ENCODE results near the gene G6PC2. TPM values are rescaled to one million over a fixed set of nuclear protein-coding genes. Genes with fewer than 3 reads are reported as not detected.
"Not testable (repeated sequence)": the region's sequence is repeated elsewhere in the genome, so short reads cannot be mapped to it uniquely, and the experiment has no call there.

G6PC2 gene
- total RNA-seq, 1 experiment from 2014 or later: not detected

- peaks cover 5% of the 10 kb centered on the region for H3K4me1 Mint-ChIP-seq (ENCODE audit: insufficient read depth, unreplicated experiment)
- BruUV-seq (replicated peaks): no TSS peak
- TF ChIP-seq, protein P1, sequence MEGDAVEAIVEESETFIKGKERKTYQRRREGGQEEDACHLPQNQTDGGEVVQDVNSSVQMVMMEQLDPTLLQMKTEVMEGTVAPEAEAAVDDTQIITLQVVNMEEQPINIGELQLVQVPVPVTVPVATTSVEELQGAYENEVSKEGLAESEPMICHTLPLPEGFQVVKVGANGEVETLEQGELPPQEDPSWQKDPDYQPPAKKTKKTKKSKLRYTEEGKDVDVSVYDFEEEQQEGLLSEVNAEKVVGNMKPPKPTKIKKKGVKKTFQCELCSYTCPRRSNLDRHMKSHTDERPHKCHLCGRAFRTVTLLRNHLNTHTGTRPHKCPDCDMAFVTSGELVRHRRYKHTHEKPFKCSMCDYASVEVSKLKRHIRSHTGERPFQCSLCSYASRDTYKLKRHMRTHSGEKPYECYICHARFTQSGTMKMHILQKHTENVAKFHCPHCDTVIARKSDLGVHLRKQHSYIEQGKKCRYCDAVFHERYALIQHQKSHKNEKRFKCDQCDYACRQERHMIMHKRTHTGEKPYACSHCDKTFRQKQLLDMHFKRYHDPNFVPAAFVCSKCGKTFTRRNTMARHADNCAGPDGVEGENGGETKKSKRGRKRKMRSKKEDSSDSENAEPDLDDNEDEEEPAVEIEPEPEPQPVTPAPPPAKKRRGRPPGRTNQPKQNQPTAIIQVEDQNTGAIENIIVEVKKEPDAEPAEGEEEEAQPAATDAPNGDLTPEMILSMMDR (IDR thresholded peaks at IDR 0.05; ENCODE audit: unreplicated experiment): no peak
- intact Hi-C loops (cut with micrococcal nuclease): no loop called here
- H3K27me3 Mint-ChIP-seq (ENCODE audit: insufficient read depth, unreplicated experiment): peaks cover 28% of the 10 kb centered on the region
- H3K9me3 Mint-ChIP-seq (ENCODE audit: unreplicated experiment): no peaks in the 10 kb centered on the region
- ChIA-PET POLR2A (interaction anchor here (0.5 kb wide), 1 partner anchor 1191 kb away, joined by 3 read pairs; no protein-coding TSS in a partner anchor), CTCF (no interaction called here)
- H3K4me3 Mint-ChIP-seq (ENCODE audit: unreplicated experiment): no peak overlapping the region
- no peak for DNase-seq (ENCODE audit: unreplicated experiment)
- no peaks in the 10 kb centered on the region for H3K36me3 Mint-ChIP-seq (ENCODE audit: insufficient read depth, unreplicated experiment)
- H3K27ac Mint-ChIP-seq (ENCODE audit: low read depth, unreplicated experiment): no peak overlapping the region
Observed at GRCh38 chr2:168930242-168930641, 29.2 kb downstream of the G6PC2 start.

DNA sequence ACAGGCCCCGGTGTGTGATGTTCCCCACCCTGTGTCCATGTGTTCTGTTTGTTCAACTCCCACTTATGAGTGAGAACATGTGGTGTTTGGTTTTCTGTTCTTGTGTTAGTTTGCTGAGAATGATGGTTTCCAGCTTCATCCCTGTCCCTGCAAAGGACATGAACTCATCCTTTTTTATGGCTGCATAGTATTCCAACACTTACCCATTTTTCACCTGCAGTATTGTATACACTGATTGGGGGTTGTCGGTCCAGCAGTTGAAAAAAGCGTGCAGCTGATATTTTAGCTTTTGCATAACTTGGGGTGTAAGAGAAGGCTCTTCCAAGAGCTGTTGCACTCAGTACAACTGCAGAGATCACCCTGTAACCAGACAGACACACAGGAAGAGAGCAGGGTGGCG lies 31.1 kb downstream of the G6PC2 start:
- peaks cover 25% of the 10 kb centered on the region for H3K27me3 Mint-ChIP-seq (ENCODE audit: insufficient read depth, unreplicated experiment)
- H3K4me3 Mint-ChIP-seq (ENCODE audit: unreplicated experiment); DNase-seq (ENCODE audit: unreplicated experiment); H3K36me3 Mint-ChIP-seq (ENCODE audit: insufficient read depth, unreplicated experiment); intact Hi-C loops (cut with micrococcal nuclease); POLR2A ChIA-PET; H3K9me3 Mint-ChIP-seq (ENCODE audit: unreplicated experiment); BruUV-seq (replicated peaks); H3K27ac Mint-ChIP-seq (ENCODE audit: low read depth, unreplicated experiment): not testable (repeated sequence)
- CTCF ChIA-PET: interaction anchor here (1.6 kb wide), 2 partner anchors 11 kb away, joined by 8 to 9 read pairs; no protein-coding TSS in a partner anchor
- H3K4me1 Mint-ChIP-seq (ENCODE audit: insufficient read depth, unreplicated experiment): peaks cover 12% of the 10 kb centered on the region

GRCh38 chr2:168934826-168935225 lies 33.7 kb downstream of the G6PC2 start:
- CTCF ChIA-PET: interaction anchor here (0.5 kb wide), 1 partner anchor 161 kb away, joined by 3 read pairs; no protein-coding TSS in a partner anchor
- H3K27ac Mint-ChIP-seq (ENCODE audit: low read depth, unreplicated experiment): no peak overlapping the region
- BruUV-seq (replicated peaks): no TSS peak

DNA sequence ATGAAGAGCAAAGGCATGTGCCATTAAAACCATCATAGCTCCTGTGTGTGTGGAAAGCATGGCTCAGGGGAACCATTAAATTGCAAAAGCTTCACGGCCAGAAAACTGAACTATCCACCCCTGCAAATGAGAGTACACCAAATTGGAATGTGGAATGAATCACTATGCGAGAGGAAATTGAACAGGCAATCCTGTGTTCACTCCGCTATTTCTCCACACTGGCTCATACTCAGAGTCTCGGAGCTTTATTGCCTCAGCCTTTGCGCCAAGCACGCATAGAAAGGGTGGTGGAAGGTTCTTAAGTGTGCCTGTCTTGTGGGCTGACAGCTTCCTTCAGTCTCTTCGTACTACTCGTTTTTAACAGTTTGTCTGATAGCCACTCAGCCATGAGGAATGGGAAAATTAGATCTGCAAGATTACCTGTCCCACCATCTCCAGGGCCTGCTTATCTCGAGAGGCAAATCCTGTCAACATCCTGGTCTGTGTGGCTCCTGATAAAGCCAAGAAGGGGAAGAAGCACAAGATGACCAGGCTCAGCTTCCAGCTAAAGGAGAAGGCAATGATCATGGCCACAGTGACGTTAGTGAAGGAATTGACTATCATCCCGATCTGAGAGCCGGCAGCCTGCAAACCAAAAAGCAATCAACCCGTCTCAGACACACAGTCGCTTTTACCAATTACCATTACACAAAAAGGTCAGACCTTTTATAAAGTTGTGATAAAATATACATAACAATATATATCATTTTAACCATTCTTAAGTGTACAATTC lies 34.9 kb downstream of the G6PC2 start:
- intact Hi-C loops (cut with micrococcal nuclease): no loop called here
- peak; percentile 82 for DNase-seq (ENCODE audit: unreplicated experiment)
- no peaks in the 10 kb centered on the region for H3K9me3 Mint-ChIP-seq (ENCODE audit: unreplicated experiment)
- no peak overlapping the region for H3K4me3 Mint-ChIP-seq (ENCODE audit: unreplicated experiment)
- TF ChIP-seq, protein P1 (IDR thresholded peaks at IDR 0.05; ENCODE audit: unreplicated experiment): no peak
- CTCF ChIA-PET: interaction anchor here (0.6 to 1.5 kb wide), 7 partner anchors 15 to 832 kb away, joined by 3 to 5 read pairs (median 4); no protein-coding TSS in a partner anchor
- no peaks in the 10 kb centered on the region for H3K36me3 Mint-ChIP-seq (ENCODE audit: insufficient read depth, unreplicated experiment)
- H3K27me3 Mint-ChIP-seq (ENCODE audit: insufficient read depth, unreplicated experiment): no peaks in the 10 kb centered on the region
- POLR2A ChIA-PET: interaction anchor here (0.7 to 1.3 kb wide), 4 partner anchors 8 to 23 kb away, joined by 3 read pairs; no protein-coding TSS in a partner anchor
- H3K4me1 Mint-ChIP-seq (ENCODE audit: insufficient read depth, unreplicated experiment): peaks cover 12% of the 10 kb centered on the region
- H3K27ac Mint-ChIP-seq (ENCODE audit: low read depth, unreplicated experiment): no peak overlapping the region
- no TSS peak for BruUV-seq (replicated peaks)

More at GRCh38 chr2:168934826-168935225, 33.7 kb downstream of the G6PC2 start:
- Mint-ChIP-seq H3K9me3 (ENCODE audit: unreplicated experiment) (no peaks in the 10 kb centered on the region), H3K27me3 (ENCODE audit: insufficient read depth, unreplicated experiment) (peaks cover 8% of the 10 kb centered on the region), H3K4me3 (ENCODE audit: unreplicated experiment) (no peak overlapping the region), H3K36me3 (ENCODE audit: insufficient read depth, unreplicated experiment) (no peaks in the 10 kb centered on the region), H3K4me1 (ENCODE audit: insufficient read depth, unreplicated experiment) (peaks cover 12% of the 10 kb centered on the region)
- intact Hi-C loops (cut with micrococcal nuclease): no loop called here
- TF ChIP-seq, protein P1 (IDR thresholded peaks at IDR 0.05; ENCODE audit: unreplicated experiment): no peak
- DNase-seq (ENCODE audit: unreplicated experiment): peak; percentile 22
- POLR2A ChIA-PET: interaction anchor here (0.7 to 1.3 kb wide), 3 partner anchors 9 to 13 kb away, joined by 3 read pairs; no protein-coding TSS in a partner anchor

Measured in MCF 10A (cell line).